A549 (cell line): ENCODE results near the gene MMP24OS. TPM values are rescaled to one million over a fixed set of nuclear protein-coding genes. Genes with fewer than 3 reads are reported as not detected.

Source experiments
- ATOH8 ChIP-seq: fragments of 250-450 bp; sonication (Bioruptor Pico); IDR thresholded peaks from 2 replicates; pipeline ENCODE4 v1.5.0; 2020; ENCODE audit warnings: low read depth, mild to moderate bottlenecking, moderate library complexity
- CBX8 ChIP-seq: fragments of 200-600 bp; sonication (generic); IDR thresholded peaks from 2 replicates; pipeline ENCODE4 v1.6.1; 2016
- HOXB13 ChIP-seq: fragments of 250-450 bp; sonication (Bioruptor Pico); IDR thresholded peaks from 2 replicates; pipeline ENCODE4 v1.5.0; 2020; ENCODE audit warnings: low read depth, mild to moderate bottlenecking, moderate library complexity
- NPAS2 ChIP-seq: fragments of 250-450 bp; sonication (Bioruptor Pico); IDR thresholded peaks from 2 replicates; pipeline ENCODE4 v1.8.0; 2022; ENCODE audit warnings: mild to moderate bottlenecking, moderate library complexity, borderline replicate concordance
- POLR2A ChIP-seq: IDR thresholded peaks from 2 replicates; pipeline ENCODE4 v1.6.1; 2012; ENCODE audit warnings: mild to moderate bottlenecking, low read length
- RAD21 ChIP-seq, 2 experiments: fragments of >200 bp in 1 of 2; sonication (Bioruptor Twin) in 1 of 2; formaldehyde crosslinking in 1 of 2; IDR thresholded peaks in 1 of 2; conservative IDR thresholded peaks in 1 of 2; 2 replicates in 1 of 2; 3 replicates in 1 of 2; pipeline ENCODE4 v1.6.1; 2012 to 2018; ENCODE audit warnings: inconsistent platforms in 1 of 2
- REST ChIP-seq: fragments of 200-600 bp; sonication (generic); IDR thresholded peaks from 2 replicates; pipeline ENCODE4 v1.6.1; 2016; ENCODE audit warnings: antibody characterized with exemption, mild to moderate bottlenecking, moderate library complexity
- RFX5 ChIP-seq: fragments of 450-650 bp; IDR thresholded peaks from 2 replicates; pipeline ENCODE4 v1.7.1; 2014; ENCODE audit warnings: antibody characterized with exemption, mild to moderate bottlenecking, moderate library complexity
- ZNF302 ChIP-seq: fragments of 250-450 bp; sonication (Bioruptor Pico); IDR thresholded peaks from 2 replicates; pipeline ENCODE4 v1.9.0; 2021; ENCODE audit warnings: inconsistent platforms, mild to moderate bottlenecking, moderate library complexity
- polyA plus RNA-seq, 4 experiments: library from polyadenylated mRNA; depleted of rRNA in 3 of 4; stranded (reverse); fragments of >200 nt; fragmentation: RNase III in 1 of 4; extraction: RNeasy Plus Mini Kit Qiagen cat#74134 plus additional on column Dnase treatment in 1 of 4; gene quantifications; 2 replicates in 3 of 4; 3 replicates in 1 of 4; pipeline ENCODE4 v1.2.3, GENCODE V29; 2011 to 2017

Gene MMP24OS
- polyA plus RNA-seq, 2 of the 4 experiments (the other 2 are of a cell fraction): 13.6 to 40.5 TPM

- TF ChIP-seq RAD21 (conservative IDR thresholded peaks at IDR 0.05 in 1 of 2, IDR thresholded peaks at IDR 0.05 in 1 of 2): 0 out of 5 replicates have a peak, but pooled peaks of 1 of the 2 experiments have one; percentile 15
- TF ChIP-seq POLR2A: no peak
- TF ChIP-seq ZNF302 (CRISPR knock-in tag): no peak
- no peak for TF ChIP-seq RFX5
- TF ChIP-seq ATOH8 (CRISPR knock-in tag): 0 out of 2 replicates have a peak, but pooled peaks have one; percentile 38
- no peak for TF ChIP-seq CBX8
- peak; percentile 93 for TF ChIP-seq REST
- no peak for TF ChIP-seq HOXB13 (CRISPR knock-in tag)
- no peak for TF ChIP-seq NPAS2 (CRISPR knock-in tag)
These were observed 50.8 kb downstream of the MMP24OS start (continued) for GRCh38 chr20:35226884-35227681.

Other genes starting within 250 kb of the MMP24OS start
- 55.3 and 64.6 TPM in 2 replicates for gene TRPC4AP, start 185.3 kb downstream of the MMP24OS start, polyA plus RNA-seq (2011; rRNA removed)
- gene TRPC4AP, start 185.3 kb downstream of the MMP24OS start, polyA plus RNA-seq (2017; fragmentation: RNase III; extraction: RNeasy Plus Mini Kit Qiagen cat#74134 plus additional on column Dnase treatment): 49.5 to 51.4 TPM (median 50.7 TPM) in 3 replicates
- 41.2 and 41.6 TPM in 2 replicates for gene EDEM2, start 130.8 kb downstream of the MMP24OS start, polyA plus RNA-seq (2011; rRNA removed)
- gene EDEM2, start 130.8 kb downstream of the MMP24OS start, polyA plus RNA-seq (2017; fragmentation: RNase III; extraction: RNeasy Plus Mini Kit Qiagen cat#74134 plus additional on column Dnase treatment): 48.9 to 52.0 TPM (median 51.2 TPM) in 3 replicates
- gene PROCR, start 106.0 kb downstream of the MMP24OS start, polyA plus RNA-seq (2011; rRNA removed): 123 and 127 TPM in 2 replicates
- 132 to 149 TPM (median 134 TPM) in 3 replicates for gene PROCR, start 106.0 kb downstream of the MMP24OS start, polyA plus RNA-seq (2017; fragmentation: RNase III; extraction: RNeasy Plus Mini Kit Qiagen cat#74134 plus additional on column Dnase treatment)
- 21.3 and 22.7 TPM in 2 replicates for gene MMP24, start 51.4 kb downstream of the MMP24OS start, polyA plus RNA-seq (2011; rRNA removed)
- gene MMP24, start 51.4 kb downstream of the MMP24OS start, polyA plus RNA-seq (2017; fragmentation: RNase III; extraction: RNeasy Plus Mini Kit Qiagen cat#74134 plus additional on column Dnase treatment): 33.3 to 39.4 TPM (median 37.4 TPM) in 3 replicates
- 184 and 204 TPM in 2 replicates for gene EIF6, start 6.7 kb upstream of the MMP24OS start, polyA plus RNA-seq (2011; rRNA removed)
- 292 to 337 TPM (median 294 TPM) in 3 replicates for gene EIF6, start 6.7 kb upstream of the MMP24OS start, polyA plus RNA-seq (2017; fragmentation: RNase III; extraction: RNeasy Plus Mini Kit Qiagen cat#74134 plus additional on column Dnase treatment)
- gene FAM83C, start 14.3 kb upstream of the MMP24OS start, polyA plus RNA-seq (2011; rRNA removed): not detected in 2 replicates
- gene FAM83C, start 14.3 kb upstream of the MMP24OS start, polyA plus RNA-seq (2017; fragmentation: RNase III; extraction: RNeasy Plus Mini Kit Qiagen cat#74134 plus additional on column Dnase treatment): 0.03 TPM in 1 of 3 replicates, not detected in the others
- 38.6 and 43.8 TPM in 2 replicates for gene UQCC1, start 133.9 kb upstream of the MMP24OS start, polyA plus RNA-seq (2011; rRNA removed)
- gene UQCC1, start 133.9 kb upstream of the MMP24OS start, polyA plus RNA-seq (2017; fragmentation: RNase III; extraction: RNeasy Plus Mini Kit Qiagen cat#74134 plus additional on column Dnase treatment): 41.4 to 47.5 TPM (median 43.5 TPM) in 3 replicates
- gene GDF5, start 160.1 kb upstream of the MMP24OS start, polyA plus RNA-seq (2011; rRNA removed): not detected in 2 replicates
- not detected in 3 replicates for gene GDF5, start 160.1 kb upstream of the MMP24OS start, polyA plus RNA-seq (2017; fragmentation: RNase III; extraction: RNeasy Plus Mini Kit Qiagen cat#74134 plus additional on column Dnase treatment)
- 13.8 and 16.2 TPM in 2 replicates for gene CEP250, start 177.5 kb upstream of the MMP24OS start, polyA plus RNA-seq (2011; rRNA removed)
- gene CEP250, start 177.5 kb upstream of the MMP24OS start, polyA plus RNA-seq (2017; fragmentation: RNase III; extraction: RNeasy Plus Mini Kit Qiagen cat#74134 plus additional on column Dnase treatment): 19.6 to 20.7 TPM (median 20.5 TPM) in 3 replicates